ENCODE results near the gene PARD3.

DNA sequence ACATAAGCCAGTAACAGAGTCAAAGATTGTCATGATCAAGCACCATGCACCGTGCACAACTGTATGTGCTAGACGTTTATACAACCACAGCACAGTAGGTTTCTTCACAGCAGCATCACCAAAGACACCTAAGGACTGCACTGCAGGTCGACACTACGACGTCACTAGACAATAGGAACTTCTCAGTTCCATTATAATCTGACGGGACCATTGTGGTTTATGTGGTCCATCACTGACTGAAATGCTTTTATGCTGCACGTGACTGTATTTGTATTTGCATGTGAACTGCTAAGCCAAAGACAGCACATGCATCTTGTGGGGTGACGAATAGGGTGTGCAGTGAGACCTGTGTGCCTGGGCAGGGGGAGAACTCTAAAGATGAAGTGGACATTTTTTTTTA, 164.9 kb downstream of the PARD3 start:
- TF ChIP-seq, protein P1, sequence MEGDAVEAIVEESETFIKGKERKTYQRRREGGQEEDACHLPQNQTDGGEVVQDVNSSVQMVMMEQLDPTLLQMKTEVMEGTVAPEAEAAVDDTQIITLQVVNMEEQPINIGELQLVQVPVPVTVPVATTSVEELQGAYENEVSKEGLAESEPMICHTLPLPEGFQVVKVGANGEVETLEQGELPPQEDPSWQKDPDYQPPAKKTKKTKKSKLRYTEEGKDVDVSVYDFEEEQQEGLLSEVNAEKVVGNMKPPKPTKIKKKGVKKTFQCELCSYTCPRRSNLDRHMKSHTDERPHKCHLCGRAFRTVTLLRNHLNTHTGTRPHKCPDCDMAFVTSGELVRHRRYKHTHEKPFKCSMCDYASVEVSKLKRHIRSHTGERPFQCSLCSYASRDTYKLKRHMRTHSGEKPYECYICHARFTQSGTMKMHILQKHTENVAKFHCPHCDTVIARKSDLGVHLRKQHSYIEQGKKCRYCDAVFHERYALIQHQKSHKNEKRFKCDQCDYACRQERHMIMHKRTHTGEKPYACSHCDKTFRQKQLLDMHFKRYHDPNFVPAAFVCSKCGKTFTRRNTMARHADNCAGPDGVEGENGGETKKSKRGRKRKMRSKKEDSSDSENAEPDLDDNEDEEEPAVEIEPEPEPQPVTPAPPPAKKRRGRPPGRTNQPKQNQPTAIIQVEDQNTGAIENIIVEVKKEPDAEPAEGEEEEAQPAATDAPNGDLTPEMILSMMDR (IDR thresholded peaks at IDR 0.05) = no peak
- no peak for TF ChIP-seq POLR2A (IDR thresholded peaks at IDR 0.05)
